Activated naive CD4-positive, alpha-beta T cell treated with Interleukin-2 at 50 U/mL for 16 hours (primary cell): ENCODE results near the gene XPO6.

Experiments
- DNase-seq: peaks from one replicate; pipeline ENCODE4 v3.0.0-alpha.2; 2020

XPO6 gene

GRCh38 chr16:28108590-28109247, 103.0 kb downstream of the XPO6 start:
- DNase-seq = no peak

- no peak for DNase-seq
Measured at GRCh38 chr16:28107232-28107631, 104.5 kb downstream of the XPO6 start.

GRCh38 chr16:28106467-28107215, 105.1 kb downstream of the XPO6 start:
- no peak for DNase-seq

GRCh38 chr16:28105954-28106353, 105.8 kb downstream of the XPO6 start:
- no peak for DNase-seq

- DNase-seq = no peak
Measured at GRCh38 chr16:28105297-28105696, 106.5 kb downstream of the XPO6 start.

GRCh38 chr16:28104404-28104803, 107.4 kb downstream of the XPO6 start:
- DNase-seq = no peak

- DNase-seq = no peak
Measured at GRCh38 chr16:28103516-28104170, 108.1 kb downstream of the XPO6 start.

- DNase-seq = no peak
Measured at GRCh38 chr16:28101533-28101890, 110.3 kb downstream of the XPO6 start.

- no peak for DNase-seq
Measured at GRCh38 chr16:28100810-28101532, 110.8 kb downstream of the XPO6 start.

GRCh38 chr16:28098959-28099945, 112.5 kb downstream of the XPO6 start:
- DNase-seq = no peak

- no peak for DNase-seq
Measured at GRCh38 chr16:28098171-28098958, 113.4 kb downstream of the XPO6 start.

GRCh38 chr16:28096983-28097899, 114.5 kb downstream of the XPO6 start:
- DNase-seq = no peak

GRCh38 chr16:28093385-28093725, 118.4 kb downstream of the XPO6 start:
- DNase-seq = no peak

GRCh38 chr16:28092721-28093384, 118.9 kb downstream of the XPO6 start:
- DNase-seq = no peak

- DNase-seq = no peak
Measured at GRCh38 chr16:28091656-28092055, 120.1 kb downstream of the XPO6 start.

- no peak for DNase-seq
Measured at GRCh38 chr16:28090646-28091377, 121.0 kb downstream of the XPO6 start.

GRCh38 chr16:28089992-28090365, 121.8 kb downstream of the XPO6 start:
- no peak for DNase-seq

- no peak for DNase-seq
Measured at GRCh38 chr16:28089205-28089991, 122.4 kb downstream of the XPO6 start.
